ENCODE measurements around the gene PRKCZ. TPM values are rescaled to one million over a fixed set of nuclear protein-coding genes. Genes with fewer than 3 reads are reported as not detected.

The PRKCZ gene
- total RNA-seq, 2 experiments from 2014 or later: 8.0 to 10.0 TPM

- no peaks in the 10 kb centered on the region for H3K9me2 ChIP-seq (ENCODE audit: insufficient read depth, low read length)
- no peaks in the 10 kb centered on the region for H3K9me3 ChIP-seq (ENCODE audit: low read length)
- H4K20me1 ChIP-seq (ENCODE audit: insufficient read depth, low read length): no peaks in the 10 kb centered on the region
- peaks cover 13% of the 10 kb centered on the region for H3K4me1 ChIP-seq (ENCODE audit: insufficient read depth, low read length, poor library complexity, severe bottlenecking)
- intact Hi-C loops (cut with micrococcal nuclease; ENCODE audit: unreplicated experiment): no loop called here
- no peaks in the 10 kb centered on the region for H3K36me3 ChIP-seq (ENCODE audit: insufficient read depth, low read length)
- TF ChIP-seq CTCF (conservative IDR thresholded peaks at IDR 0.05; ENCODE audit: low read length): no peak
- no peak for TF ChIP-seq EZH2phosphoT487 (IDR thresholded peaks at IDR 0.05; ENCODE audit: borderline replicate concordance, low read depth, low read length)
- H3K79me2 ChIP-seq (ENCODE audit: insufficient read depth, low read depth, low read length): no peaks in the 10 kb centered on the region
- CTCF ChIA-PET (ENCODE audit: unreplicated experiment): no interaction called here
- H3K27ac ChIP-seq (ENCODE audit: low read depth, low read length, poor library complexity, severe bottlenecking): no peak overlapping the region
- H2AFZ ChIP-seq (ENCODE audit: low read length): no peak overlapping the region
- no TSS peak for BruUV-seq (replicated peaks)
- no peak overlapping the region for H3K4me3 ChIP-seq (ENCODE audit: low read depth, low read length, poor library complexity, severe bottlenecking)
- no peak overlapping the region for H3K4me2 ChIP-seq (ENCODE audit: low read length)
- no peak for DNase-seq (ENCODE audit: low spot score)
- POLR2A ChIA-PET: interaction anchor here (0.7 kb wide), 1 partner anchor 74 kb away, joined by 3 read pairs; no protein-coding TSS in a partner anchor
Observed at GRCh38 chr1:2101946-2102345, 51.7 kb downstream of the PRKCZ start.

GRCh38 chr1:2102753-2103152, 52.5 kb downstream of the PRKCZ start:
- Histone ChIP-seq H3K9me2 (ENCODE audit: insufficient read depth, low read length) (no peaks in the 10 kb centered on the region), H3K4me1 (ENCODE audit: insufficient read depth, low read length, poor library complexity, severe bottlenecking) (peaks cover 13% of the 10 kb centered on the region), H3K27ac (ENCODE audit: low read depth, low read length, poor library complexity, severe bottlenecking) (no peak overlapping the region), H4K20me1 (ENCODE audit: insufficient read depth, low read length) (no peaks in the 10 kb centered on the region), H3K4me2 (ENCODE audit: low read length) (no peak overlapping the region), H2AFZ (ENCODE audit: low read length) (no peak overlapping the region), H3K4me3 (ENCODE audit: low read depth, low read length, poor library complexity, severe bottlenecking) (no peak overlapping the region), H3K9me3 (ENCODE audit: low read length) (no peaks in the 10 kb centered on the region), H3K36me3 (ENCODE audit: insufficient read depth, low read length) (no peaks in the 10 kb centered on the region), H3K79me2 (ENCODE audit: insufficient read depth, low read depth, low read length) (no peaks in the 10 kb centered on the region)
- DNase-seq (ENCODE audit: low spot score): no peak
- ChIA-PET CTCF (ENCODE audit: unreplicated experiment) (no interaction called here), POLR2A (interaction anchor here (0.7 kb wide), 1 partner anchor 75 kb away, joined by 3 read pairs; no protein-coding TSS in a partner anchor)
- intact Hi-C loops (cut with micrococcal nuclease; ENCODE audit: unreplicated experiment): no loop called here
- TF ChIP-seq CTCF (conservative IDR thresholded peaks at IDR 0.05; ENCODE audit: low read length) (no peak), EZH2phosphoT487 (IDR thresholded peaks at IDR 0.05; ENCODE audit: borderline replicate concordance, low read depth, low read length) (no peak)
- BruUV-seq (replicated peaks): no TSS peak

DNA sequence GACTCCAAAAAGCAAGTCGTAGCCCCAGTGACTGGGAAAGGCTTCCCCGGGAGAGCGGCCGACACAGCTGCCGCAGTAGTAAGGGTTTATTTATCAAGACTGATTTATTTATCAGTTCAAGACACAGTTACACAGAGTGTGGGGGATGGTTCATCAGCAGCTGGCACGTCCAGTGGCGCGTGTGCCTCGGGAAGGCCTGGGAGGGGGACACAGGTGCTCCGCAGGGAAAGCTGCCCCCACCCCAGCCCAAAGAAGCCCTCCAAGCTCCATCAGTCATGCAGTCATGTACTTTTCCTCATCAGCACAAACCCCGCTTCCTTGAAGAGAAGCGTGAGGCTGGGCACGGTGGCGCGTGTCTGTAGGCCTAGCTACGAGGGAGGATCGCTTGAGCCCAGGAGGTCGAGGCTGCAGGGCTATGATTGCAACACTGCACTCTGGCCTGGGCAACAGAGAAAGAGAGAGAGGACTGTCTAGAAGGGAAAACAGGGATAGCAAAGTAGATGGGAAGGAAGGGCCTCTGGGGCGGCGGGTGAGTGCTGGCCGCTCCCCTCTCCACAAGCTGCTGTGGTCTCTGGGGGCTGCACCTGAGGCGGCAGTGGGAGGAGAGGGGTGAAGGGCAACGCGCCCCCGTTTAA, 53.2 kb downstream of the PRKCZ start:
- no peak overlapping the region for H3K4me3 ChIP-seq (ENCODE audit: low read depth, low read length, poor library complexity, severe bottlenecking)
- BruUV-seq (replicated peaks): no TSS peak
- POLR2A ChIA-PET: interaction anchor here (0.5 kb wide), 1 partner anchor 75 kb away, joined by 4 read pairs; no protein-coding TSS in a partner anchor
- no peak overlapping the region for H3K27ac ChIP-seq (ENCODE audit: low read depth, low read length, poor library complexity, severe bottlenecking)
- no peaks in the 10 kb centered on the region for H3K79me2 ChIP-seq (ENCODE audit: insufficient read depth, low read depth, low read length)
- no peak overlapping the region for H3K4me2 ChIP-seq (ENCODE audit: low read length)
- no peak for DNase-seq (ENCODE audit: low spot score)
- no peaks in the 10 kb centered on the region for H3K9me3 ChIP-seq (ENCODE audit: low read length)
- H4K20me1 ChIP-seq (ENCODE audit: insufficient read depth, low read length): no peaks in the 10 kb centered on the region
- no peaks in the 10 kb centered on the region for H3K36me3 ChIP-seq (ENCODE audit: insufficient read depth, low read length)
- H2AFZ ChIP-seq (ENCODE audit: low read length): no peak overlapping the region
- CTCF ChIA-PET (ENCODE audit: unreplicated experiment): no interaction called here
- no peaks in the 10 kb centered on the region for H3K9me2 ChIP-seq (ENCODE audit: insufficient read depth, low read length)
- TF ChIP-seq CTCF (conservative IDR thresholded peaks at IDR 0.05; ENCODE audit: low read length): no peak
- TF ChIP-seq EZH2phosphoT487 (IDR thresholded peaks at IDR 0.05; ENCODE audit: borderline replicate concordance, low read depth, low read length): no peak
- peaks cover 13% of the 10 kb centered on the region for H3K4me1 ChIP-seq (ENCODE audit: insufficient read depth, low read length, poor library complexity, severe bottlenecking)
- intact Hi-C loops (cut with micrococcal nuclease; ENCODE audit: unreplicated experiment): no loop called here
